Stimulated activated CD4-positive, alpha-beta T cell treated with anti-CD3 and anti-CD28 coated beads, Interleukin-12 subunit alpha, Interleukin-12 subunit beta, amount 100 ng/mL, for 24 hours (primary cell): ENCODE data around the gene NDUFAF8.

ENCODE experiments used
- DNase-seq, 2 experiments: peaks; one replicate each; pipeline ENCODE4 v3.0.0-alpha.2; 2020; ENCODE audit warnings: low read depth in 2 of 2

The NDUFAF8 gene

GRCh38 chr17:81238815-81239713, at the start of gene NDUFAF8, which contains the start of gene TEPSIN:
Gene NDUFAF8 (plus strand): TSS chr17:81239318. CDS start chr17:81239364, 46 bp downstream.
Gene TEPSIN (minus strand): TSS chr17:81239055. CDS start chr17:81239033, 22 bp downstream.
- DNase-seq, result peak; percentile 92 to 93

- no peak for DNase-seq
These were observed 49.2 kb upstream of the NDUFAF8 start for GRCh38 chr17:81189670-81190530.

- no peak for DNase-seq
These were observed 48.5 kb upstream of the NDUFAF8 start for GRCh38 chr17:81190591-81190990.

GRCh38 chr17:81191116-81191515, 48.0 kb upstream of the NDUFAF8 start:
- DNase-seq, result no peak

- no peak for DNase-seq
These were observed 47.5 kb upstream of the NDUFAF8 start for GRCh38 chr17:81191646-81192045.

- no peak for DNase-seq
These were observed 46.6 kb upstream of the NDUFAF8 start for GRCh38 chr17:81192386-81193050.

GRCh38 chr17:81193051-81193410, 46.1 kb upstream of the NDUFAF8 start:
- DNase-seq, result no peak

- no peak for DNase-seq
These were observed 45.5 kb upstream of the NDUFAF8 start for GRCh38 chr17:81193470-81194224.

- DNase-seq, result no peak
These were observed 44.8 kb upstream of the NDUFAF8 start for GRCh38 chr17:81194225-81194760.

GRCh38 chr17:81194941-81195901, 43.9 kb upstream of the NDUFAF8 start:
- DNase-seq, result no peak

GRCh38 chr17:81195941-81196495, 43.1 kb upstream of the NDUFAF8 start:
- no peak for DNase-seq

- DNase-seq, result no peak
These were observed 42.4 kb upstream of the NDUFAF8 start for GRCh38 chr17:81196505-81197408.

GRCh38 chr17:81197409-81197795, 41.7 kb upstream of the NDUFAF8 start:
- no peak for DNase-seq

GRCh38 chr17:81197831-81198490, 41.2 kb upstream of the NDUFAF8 start:
- no peak for DNase-seq

GRCh38 chr17:81198826-81199481, 40.2 kb upstream of the NDUFAF8 start:
- DNase-seq, result no peak

- DNase-seq, result no peak
These were observed 39.7 kb upstream of the NDUFAF8 start for GRCh38 chr17:81199482-81199830.

GRCh38 chr17:81200201-81200600, 38.9 kb upstream of the NDUFAF8 start:
- DNase-seq, result no peak
